HFF-Myc (cell line): ENCODE results near the gene INSR.

ENCODE experiments used
- DNase-seq: peaks from one replicate; pipeline ENCODE4 v3.0.0-alpha.2; 2011; ENCODE audit warnings: low read depth; ENCODE audit errors: extremely low read depth
- H3K4me3 ChIP-seq: replicated peaks from 2 replicates; pipeline ENCODE4 v1.5.1; 2011; ENCODE audit warnings: low read depth, mild to moderate bottlenecking, control low read depth, low read length
- TF ChIP-seq, protein P1 (sequence below): IDR thresholded peaks from 2 replicates; pipeline ENCODE4 v1.5.1; 2012; ENCODE audit warnings: mild to moderate bottlenecking, low read depth, low read length, control low read depth; ENCODE audit errors: missing control alignments

The INSR gene

DNA sequence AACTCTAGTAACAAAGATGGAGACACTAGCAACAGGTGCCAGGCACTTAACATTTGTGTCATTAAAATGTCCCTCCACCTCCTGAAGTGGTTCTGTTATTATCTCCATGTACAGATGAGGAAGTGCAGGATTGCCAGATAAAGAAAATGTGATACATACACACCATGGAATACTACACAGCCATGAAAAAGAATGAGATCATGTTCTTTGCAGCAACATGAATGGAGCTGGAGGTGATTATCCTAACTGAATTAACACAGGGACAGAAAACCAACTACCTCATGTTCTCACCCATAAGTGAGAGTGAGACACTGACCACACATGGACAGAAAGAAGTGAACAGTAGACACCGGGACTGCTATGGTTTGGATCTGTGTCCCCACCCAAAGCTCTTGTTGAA, 164.2 kb downstream of the INSR start:
- TF ChIP-seq, protein P1, sequence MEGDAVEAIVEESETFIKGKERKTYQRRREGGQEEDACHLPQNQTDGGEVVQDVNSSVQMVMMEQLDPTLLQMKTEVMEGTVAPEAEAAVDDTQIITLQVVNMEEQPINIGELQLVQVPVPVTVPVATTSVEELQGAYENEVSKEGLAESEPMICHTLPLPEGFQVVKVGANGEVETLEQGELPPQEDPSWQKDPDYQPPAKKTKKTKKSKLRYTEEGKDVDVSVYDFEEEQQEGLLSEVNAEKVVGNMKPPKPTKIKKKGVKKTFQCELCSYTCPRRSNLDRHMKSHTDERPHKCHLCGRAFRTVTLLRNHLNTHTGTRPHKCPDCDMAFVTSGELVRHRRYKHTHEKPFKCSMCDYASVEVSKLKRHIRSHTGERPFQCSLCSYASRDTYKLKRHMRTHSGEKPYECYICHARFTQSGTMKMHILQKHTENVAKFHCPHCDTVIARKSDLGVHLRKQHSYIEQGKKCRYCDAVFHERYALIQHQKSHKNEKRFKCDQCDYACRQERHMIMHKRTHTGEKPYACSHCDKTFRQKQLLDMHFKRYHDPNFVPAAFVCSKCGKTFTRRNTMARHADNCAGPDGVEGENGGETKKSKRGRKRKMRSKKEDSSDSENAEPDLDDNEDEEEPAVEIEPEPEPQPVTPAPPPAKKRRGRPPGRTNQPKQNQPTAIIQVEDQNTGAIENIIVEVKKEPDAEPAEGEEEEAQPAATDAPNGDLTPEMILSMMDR = no peak
- no peak for DNase-seq

DNA sequence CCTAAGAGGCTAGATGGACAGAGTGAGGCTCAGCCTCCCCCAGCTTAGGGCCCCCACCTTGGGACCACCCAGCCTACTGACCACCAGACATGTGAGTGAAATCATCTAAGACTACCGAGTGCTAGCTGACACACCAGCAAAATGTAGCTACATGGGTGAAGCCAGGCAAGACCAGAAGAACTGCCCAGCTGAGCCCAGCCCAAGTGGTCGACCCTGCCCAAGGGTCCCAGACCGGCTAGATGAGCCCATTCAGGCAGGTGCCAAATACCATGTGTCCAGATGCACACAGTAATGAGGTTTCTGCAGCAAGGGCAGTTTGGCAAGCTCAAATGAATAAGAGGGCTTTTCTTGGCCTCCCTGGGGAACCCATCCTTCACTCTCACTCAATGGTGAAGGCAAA, 168.1 kb downstream of the INSR start:
- TF ChIP-seq, protein P1 = no peak
- no peak overlapping the region for H3K4me3 ChIP-seq
- no peak for DNase-seq

More for the DNA sequence above, 164.2 kb downstream of the INSR start:
- H3K4me3 ChIP-seq = no peak overlapping the region

DNA sequence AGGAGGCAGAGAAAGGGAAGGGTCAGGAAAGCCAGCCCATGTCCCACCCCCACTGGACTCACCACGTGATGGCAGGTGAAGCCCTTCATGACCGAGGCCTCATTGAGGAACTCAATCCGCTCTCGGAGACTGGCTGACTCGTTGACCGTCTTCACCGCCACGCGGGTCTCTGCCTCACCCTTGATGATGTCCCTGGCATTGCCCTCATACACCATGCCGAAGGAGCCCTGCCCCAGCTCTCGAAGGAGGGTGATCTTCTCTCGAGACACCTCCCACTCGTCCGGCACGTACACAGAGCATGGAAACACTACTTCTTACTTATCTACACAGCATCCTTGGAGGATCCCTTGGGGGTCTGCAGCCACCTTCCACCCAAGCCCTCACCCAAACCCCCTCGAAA, 169.0 kb downstream of the INSR start:
- DNase-seq = no peak
- TF ChIP-seq, protein P1 = no peak
- H3K4me3 ChIP-seq = no peak overlapping the region

DNA sequence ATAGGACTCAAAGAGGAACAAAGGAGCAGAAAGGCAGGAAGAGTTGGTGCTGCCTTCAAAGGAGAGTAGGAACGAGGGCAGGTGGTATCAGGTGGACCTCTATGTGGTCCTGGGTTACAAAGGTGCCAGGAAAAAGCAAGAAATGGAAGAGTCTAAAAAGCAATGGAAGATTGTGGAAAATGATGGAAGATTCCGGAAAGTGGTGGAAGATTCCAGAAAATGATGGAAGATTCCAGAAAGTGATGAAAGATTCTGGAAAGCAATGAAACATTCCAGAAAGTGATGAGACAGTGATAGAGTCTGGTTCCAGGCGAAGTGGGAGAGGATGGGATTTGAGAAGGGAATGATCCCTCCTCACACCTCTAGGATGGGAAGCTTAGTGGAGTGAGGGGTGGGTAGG, 169.4 kb downstream of the INSR start:
- TF ChIP-seq, protein P1 = no peak
- H3K4me3 ChIP-seq = no peak overlapping the region
- DNase-seq = no peak

DNA sequence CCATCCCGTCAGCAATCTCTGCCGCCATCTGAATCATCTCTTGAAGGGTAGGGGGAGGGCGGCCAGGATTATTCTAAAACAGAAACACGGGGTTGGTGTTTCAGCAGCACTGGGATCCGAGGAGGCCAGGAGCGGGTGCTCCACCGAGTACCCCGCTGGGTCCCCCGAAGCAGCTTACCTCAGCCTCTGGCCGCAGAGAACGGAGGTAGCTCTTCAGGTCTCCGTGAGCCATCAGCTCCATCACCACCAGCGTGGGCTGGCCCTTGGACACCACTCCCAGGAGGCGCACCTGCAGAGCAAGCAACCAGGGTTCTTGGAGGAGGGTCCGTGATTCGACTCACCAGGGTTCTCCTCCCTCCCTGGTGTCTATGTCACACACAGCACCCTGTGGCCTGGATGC, 171.5 kb downstream of the INSR start:
- DNase-seq = no peak
- TF ChIP-seq, protein P1 = no peak
- no peak overlapping the region for H3K4me3 ChIP-seq

DNA sequence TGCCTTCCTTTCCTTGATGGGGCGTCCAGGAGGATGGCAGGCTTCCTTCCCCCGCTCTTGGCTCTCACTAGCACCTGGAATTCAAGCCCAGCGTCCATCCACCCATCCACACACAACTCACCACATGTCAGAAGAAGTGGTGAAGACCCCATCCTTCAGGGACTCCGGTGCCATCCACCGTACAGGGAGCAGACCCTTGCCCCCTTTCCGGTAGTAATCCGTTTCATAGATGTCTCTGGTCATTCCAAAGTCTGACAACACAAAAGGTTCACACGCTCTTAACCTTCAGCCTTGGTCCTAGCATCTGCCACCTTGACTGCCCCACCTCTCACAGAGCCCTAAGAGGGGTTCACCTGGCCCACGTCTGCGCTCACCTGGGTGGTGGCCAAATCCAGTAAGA, 173.7 kb downstream of the INSR start:
- TF ChIP-seq, protein P1 = no peak
- no peak overlapping the region for H3K4me3 ChIP-seq
- no peak for DNase-seq

DNA sequence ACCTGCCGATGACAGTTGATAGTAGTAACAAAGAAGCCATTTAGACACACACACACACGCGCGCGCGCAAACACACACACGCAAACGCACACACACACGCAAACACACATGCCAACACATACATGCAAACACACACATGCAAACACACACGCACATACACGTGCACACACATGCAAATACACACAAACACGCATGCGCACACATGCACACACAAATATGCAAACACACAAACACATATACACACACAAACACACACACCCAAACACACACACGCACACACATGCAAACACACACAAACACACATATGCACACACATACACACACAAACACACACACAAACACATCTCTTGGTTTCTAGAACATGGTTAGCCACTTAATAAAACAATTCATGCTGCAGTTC, 174.6 kb downstream of the INSR start:
- TF ChIP-seq, protein P1 = no peak
- no peak for DNase-seq
- no peak overlapping the region for H3K4me3 ChIP-seq
